GM04504 (cell line): ENCODE data around the gene KEL.

ENCODE experiments used
- DNase-seq: peaks from one replicate; pipeline ENCODE4 v3.0.0-alpha.2; 2012; ENCODE audit warnings: low read depth

Gene KEL

GRCh38 chr7:142930126-142930730, 31.9 kb downstream of the KEL start:
- no peak for DNase-seq

DNA sequence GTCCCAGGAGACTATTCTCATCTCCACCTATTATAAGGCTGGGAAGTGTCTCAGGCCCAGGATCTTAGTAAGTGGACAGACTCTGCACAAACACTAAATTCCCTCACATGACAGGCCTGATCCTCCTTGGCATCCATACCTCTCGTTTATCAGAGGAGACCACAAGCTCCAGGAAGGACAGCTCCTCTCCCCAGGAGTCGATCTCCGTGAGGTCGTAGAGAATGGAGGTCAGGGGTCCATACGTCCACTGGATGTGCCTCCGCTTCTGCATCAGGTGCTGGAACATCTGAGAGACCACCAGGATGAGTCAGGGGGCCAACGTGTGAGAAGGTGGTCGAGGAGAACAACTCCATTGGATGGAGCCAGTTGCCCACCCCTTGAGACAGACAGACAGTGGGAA, 34.2 kb downstream of the KEL start:
- no peak for DNase-seq

DNA sequence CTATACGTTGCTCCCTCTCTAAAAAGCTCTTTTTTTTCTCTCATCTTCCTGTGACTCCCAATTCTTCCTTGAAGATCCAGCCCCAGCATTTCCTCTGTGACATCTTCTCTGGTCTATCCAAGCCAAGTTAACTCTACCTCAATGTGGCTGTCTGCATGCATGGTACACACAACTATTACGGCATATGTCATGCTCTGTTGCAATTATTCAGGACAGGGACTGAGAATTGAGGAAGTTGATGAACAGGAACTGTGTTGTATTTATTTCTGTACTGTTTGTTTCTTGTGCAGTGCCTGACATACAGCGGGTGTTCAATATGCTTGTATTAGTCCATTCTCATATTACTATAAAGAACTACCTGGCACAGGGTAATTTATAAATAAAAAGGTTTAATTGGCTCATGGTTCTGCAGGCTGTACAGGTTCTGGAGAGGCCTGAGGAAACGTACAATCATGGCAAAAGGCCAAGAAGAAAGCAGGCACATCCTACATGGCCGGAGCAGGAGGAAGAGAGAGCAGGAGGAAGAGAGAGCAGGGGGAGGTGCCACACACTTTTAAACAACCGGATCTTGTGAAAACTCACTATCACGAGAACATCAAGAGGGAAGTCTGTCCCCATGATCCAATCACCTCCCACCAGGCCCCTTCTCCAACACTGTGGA, 34.9 kb downstream of the KEL start:
- no peak for DNase-seq

DNA sequence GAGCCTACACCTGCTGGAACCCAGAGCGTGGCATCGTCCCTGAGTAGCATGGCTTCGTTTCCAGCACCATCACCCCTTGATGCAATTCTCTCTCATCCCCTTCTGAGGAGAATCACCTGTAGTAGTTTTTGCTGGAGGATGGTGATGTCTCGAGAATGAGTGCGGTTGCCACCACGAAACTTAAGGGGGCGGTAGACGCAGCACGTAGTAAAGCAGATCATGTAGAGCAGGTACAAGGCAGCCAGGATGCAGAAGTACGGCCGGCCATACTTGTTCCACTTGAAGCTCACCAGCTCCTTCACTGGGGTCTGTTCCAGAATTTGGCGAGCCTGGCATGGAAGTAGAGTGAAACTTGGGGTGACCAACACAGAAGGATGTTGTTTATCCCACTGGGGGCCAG, 36.8 kb downstream of the KEL start:
- DNase-seq = no peak

GRCh38 chr7:142923391-142923790, 38.8 kb downstream of the KEL start:
- DNase-seq = no peak

GRCh38 chr7:142919656-142920055, 42.5 kb downstream of the KEL start:
- DNase-seq = no peak

- no peak for DNase-seq
These were observed 43.3 kb downstream of the KEL start for GRCh38 chr7:142918901-142919300.

- no peak for DNase-seq
These were observed 44.7 kb downstream of the KEL start for GRCh38 chr7:142917447-142917846.

DNA sequence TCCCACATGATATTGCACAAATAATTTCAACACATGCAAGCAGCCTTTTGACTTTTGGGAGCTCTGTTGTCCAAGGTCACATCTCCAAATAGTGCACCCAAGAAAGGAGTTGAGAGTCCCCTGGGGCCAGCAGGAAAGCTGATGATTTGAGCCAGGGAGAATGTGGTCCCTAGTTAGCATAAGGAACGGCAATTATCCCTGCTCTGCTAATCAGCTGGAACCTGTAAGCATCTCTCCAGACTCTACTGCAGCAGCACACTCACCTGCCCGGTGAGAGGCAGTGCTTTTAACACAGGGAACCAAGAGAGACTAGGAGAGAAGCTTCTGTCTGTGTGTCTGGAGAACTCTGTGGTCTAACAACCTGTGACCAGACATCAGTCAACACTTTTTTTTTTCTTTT, 45.7 kb downstream of the KEL start:
- no peak for DNase-seq

GRCh38 chr7:142915315-142915714, 46.8 kb downstream of the KEL start:
- no peak for DNase-seq

- DNase-seq = no peak
These were observed 48.0 kb downstream of the KEL start for GRCh38 chr7:142914121-142914520.

DNA sequence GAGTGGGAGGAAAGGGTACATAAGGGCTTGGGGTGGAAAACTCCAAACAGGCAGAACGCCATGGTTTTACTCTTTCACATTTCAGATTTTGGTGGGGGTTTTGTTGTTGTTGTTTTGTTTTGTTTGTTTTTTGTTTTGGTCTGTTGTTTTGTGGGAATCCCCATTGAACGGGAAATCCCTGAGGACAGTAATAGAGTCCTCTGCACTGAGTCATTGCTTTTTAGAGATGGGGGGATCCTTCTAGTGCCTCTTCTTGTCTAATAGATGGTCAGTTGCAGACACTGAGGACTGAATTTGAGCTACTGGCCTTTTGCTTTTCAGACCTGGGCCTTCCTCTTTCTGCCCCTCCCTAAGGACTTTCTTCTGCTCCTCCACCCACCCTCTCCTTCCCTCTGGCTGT, 48.6 kb downstream of the KEL start:
- DNase-seq = no peak

DNA sequence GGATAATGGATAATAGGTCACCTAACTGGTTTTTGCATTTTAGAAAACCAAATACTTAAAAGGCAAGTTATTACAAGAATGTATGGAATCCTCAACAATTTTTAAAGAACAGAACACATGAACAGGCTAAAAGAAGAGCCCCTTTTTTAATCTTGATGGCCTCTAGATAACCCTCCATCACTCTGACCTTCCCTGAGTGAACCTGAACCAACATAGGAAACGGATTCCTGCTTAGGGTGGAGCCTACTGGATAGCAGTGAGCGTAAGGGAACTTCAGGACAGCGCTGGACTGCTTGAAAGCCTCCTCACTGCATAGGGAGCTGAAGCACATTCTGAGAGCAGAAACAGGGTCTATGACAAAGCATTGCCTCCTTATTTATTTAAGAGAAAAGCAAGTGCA, 49.1 kb downstream of the KEL start:
- DNase-seq = no peak

DNA sequence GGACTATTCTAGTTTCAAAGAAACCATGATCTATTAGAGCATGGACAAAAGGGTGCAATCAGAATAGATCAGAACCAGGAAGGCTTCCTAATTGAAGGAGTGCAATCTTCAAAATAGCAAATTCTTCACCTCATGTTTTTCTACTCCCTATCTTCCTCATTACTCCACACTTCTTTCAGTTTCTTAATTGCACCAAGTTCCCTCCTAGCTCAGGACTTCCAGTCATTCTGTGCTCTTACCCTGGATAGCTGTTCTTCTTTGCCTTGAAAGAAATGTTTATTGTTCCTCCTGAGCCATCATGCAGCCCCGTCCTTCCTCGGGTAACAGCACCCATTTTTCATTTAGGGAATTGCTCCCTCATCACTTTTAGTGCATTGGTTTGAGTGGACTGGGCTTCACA, 51.7 kb downstream of the KEL start:
- no peak for DNase-seq

DNA sequence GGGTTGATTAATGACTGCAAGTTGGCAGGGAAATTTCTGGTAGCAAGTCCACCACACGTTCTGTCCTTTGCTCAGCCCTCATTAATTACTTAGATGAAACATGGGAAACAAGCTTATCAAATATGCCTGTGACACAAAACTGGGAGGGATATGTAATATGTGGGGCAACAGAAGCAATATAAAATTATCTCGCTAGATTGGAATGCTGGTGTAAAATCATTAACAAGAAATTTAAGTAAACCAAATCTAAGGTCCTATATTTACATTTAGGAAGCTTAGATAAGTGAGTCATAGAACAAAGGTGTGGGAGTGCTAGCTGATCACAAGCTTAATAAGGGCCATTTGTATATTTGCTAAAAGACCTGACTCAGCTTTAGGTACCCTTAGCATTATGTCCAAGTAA, 52.1 kb downstream of the KEL start:
- no peak for DNase-seq

DNA sequence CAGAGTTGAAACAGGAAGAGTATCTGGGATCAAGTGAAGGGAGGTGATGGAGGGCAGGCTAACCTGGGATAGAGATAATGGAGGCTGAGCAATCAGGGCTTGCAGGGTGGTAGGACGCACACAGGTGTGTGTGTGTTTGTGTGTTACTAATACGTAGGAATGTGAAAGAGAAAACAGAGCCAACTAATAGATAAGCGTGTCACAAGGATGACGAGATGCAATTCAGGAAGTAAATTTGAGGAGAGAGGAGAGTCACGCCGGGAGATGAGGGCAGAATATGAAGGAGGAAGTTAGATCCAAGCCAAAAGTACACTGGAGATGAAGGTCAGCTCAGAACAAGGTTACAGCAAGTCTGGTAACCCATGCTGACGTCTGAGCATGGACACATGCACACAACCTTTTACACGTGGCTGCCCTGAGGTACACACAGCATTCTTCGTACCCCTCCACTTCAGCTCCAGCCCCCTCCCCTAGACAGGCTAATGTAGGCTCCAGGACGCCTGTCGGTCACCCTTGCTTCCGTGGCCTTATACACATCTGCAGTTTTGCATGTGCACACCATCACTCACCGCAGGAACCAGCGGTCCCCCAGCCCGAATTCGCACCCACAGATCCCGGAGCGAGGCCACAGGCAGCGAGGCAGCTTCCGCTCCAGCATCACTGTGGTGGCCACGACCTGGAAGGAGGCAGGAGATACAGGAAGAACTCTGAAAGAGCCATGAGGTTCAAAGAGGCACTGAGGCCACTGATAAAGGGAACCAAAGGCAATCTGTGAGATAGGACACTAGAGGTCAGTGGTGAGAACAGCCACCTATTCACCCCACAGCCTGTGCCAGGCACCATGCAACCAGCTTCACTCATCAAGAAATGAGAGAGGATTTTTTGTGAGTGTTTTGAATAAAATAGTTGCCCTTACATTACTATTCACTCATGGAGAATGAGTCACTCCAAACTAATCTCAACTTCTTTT, 53.0 kb downstream of the KEL start:
- no peak for DNase-seq

DNA sequence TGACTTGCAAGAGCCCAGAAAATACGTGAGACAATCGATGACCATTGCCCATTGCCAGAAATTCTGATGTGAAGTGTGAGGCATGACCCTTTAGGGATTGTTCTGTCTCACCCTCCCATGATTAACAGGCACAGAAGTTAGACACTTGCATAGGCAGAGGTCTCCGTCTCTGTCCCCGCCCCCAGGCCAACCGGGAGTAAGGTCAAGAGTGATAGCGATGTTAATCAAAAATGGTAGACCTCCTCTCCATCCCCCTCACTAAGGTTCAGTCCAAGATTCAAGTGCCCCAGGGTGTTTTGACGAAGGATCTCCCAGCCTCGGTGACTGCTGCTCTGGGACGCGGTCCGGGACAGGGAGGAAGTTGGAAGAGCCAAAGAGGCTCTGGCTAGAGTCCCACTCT, 53.9 kb downstream of the KEL start:
- DNase-seq = no peak

DNA sequence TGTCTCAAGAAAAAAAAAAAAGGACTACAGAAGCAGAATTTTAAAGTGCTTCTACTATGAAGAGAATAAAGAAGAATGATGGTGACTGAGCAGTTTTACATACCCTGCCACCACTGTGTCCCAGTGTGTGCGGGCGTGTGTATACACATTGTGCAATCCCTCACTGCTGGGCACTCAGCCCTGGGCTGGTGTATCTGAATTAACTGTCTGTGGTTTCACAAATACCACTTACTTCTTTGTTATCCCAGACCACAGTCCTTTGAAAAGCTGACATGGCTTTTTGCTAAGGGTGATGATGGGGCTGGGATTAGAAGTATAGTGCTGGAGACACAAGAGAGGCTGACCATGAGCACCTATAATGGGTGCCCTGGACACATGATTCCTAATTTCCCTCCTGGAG, 55.5 kb downstream of the KEL start:
- DNase-seq = no peak

- no peak for DNase-seq
These were observed 56.4 kb downstream of the KEL start for GRCh38 chr7:142905759-142906158.

- DNase-seq = no peak
These were observed 58.0 kb downstream of the KEL start for GRCh38 chr7:142904128-142904527.

GRCh38 chr7:142901426-142902259, 60.5 kb downstream of the KEL start:
- DNase-seq = no peak

- no peak for DNase-seq
These were observed 62.5 kb downstream of the KEL start for GRCh38 chr7:142899661-142900060.
